Pancreas (tissue), 10 donors: ENCODE measurements around the gene FARP2. TPM values are rescaled to one million over a fixed set of nuclear protein-coding genes. Genes with fewer than 3 reads are reported as not detected.

Experiments
- ATAC-seq, 4 donors: fragments of 200-7000 bp; cut with Tn5 transposase; one replicate each; pipeline versions ENCODE4 v1.8.0 to v1.9.1; 2020; ENCODE audit warnings: mild to moderate bottlenecking in 4 of 4, moderate library complexity in 4 of 4
- DNase-seq, 6 donors: peaks; one replicate each; pipeline ENCODE4 v3.0.0-alpha.2; 2020
- FAIRE-seq: peaks from 2 replicates; lab custom pipeline; 2012; peaks lifted over from hg19 to GRCh38; lab: Jason Lieb, UNC
- H3K27ac ChIP-seq, 4 donors: fragments of 200-600 bp; sonication (generic); 1 replicate in 3 of 4; 2 replicates in 1 of 4; pipeline versions ENCODE4 v1.5.0 to v1.8.0; 2020
- H3K27me3 ChIP-seq, 4 donors: fragments of 200-600 bp; one replicate each; pipeline ENCODE4 v1.8.0; 2021
- H3K36me3 ChIP-seq, 3 donors: fragments of 200-600 bp; sonication (generic) in 1 of 3; one replicate each; pipeline versions ENCODE4 v1.5.0 to v1.8.0; 2020 to 2021
- H3K4me1 ChIP-seq, 3 donors: fragments of 200-600 bp; one replicate each; pipeline ENCODE4 v1.8.0; 2021
- H3K4me3 ChIP-seq, 4 donors: fragments of 200-600 bp; sonication (generic) in 2 of 4; one replicate each; pipeline versions ENCODE4 v1.5.0 to v1.8.0; 2020 to 2021
- H3K9me3 ChIP-seq, 4 donors: fragments of 200-600 bp; one replicate each; pipeline ENCODE4 v1.8.0; 2021
- CTCF ChIP-seq, 4 donors: fragments of 200-600 bp; sonication (generic) in 3 of 4; IDR thresholded peaks; one replicate each; pipeline versions ENCODE4 v1.5.0 to v1.8.0; 2021; ENCODE audit warnings: antibody characterized with exemption in 4 of 4
- WGBS, 2 donors: extraction: QIAGEN DNeasy Blood & Tissue Kit; methylation state at CpG; one replicate each; pipeline ENCODE4 v1.1.7; 2013; 5-methylcytosine and 5-hydroxymethylcytosine counted together
- intact Hi-C, 3 donors: fragments of 100-400 bp; cut with DNase I; formaldehyde crosslinking; loops; one replicate each; pipeline versions ENCODE4 v1.11.1 to v1.14.2; 2022
- polyA plus RNA-seq, 2 donors: library from polyadenylated mRNA; stranded (reverse); fragments of 200-250 nt; gene quantifications; one replicate each; pipeline ENCODE4 v1.2.3, GENCODE V29; 2013
- total RNA-seq, 6 donors: library from RNA; stranded (reverse); fragmentation: NEBNext Ultra II Directional in 4 of 6; extraction: Animal tissue kit (Norgen Biotek cat#: 25700) in 4 of 6; gene quantifications; one replicate each; pipeline versions ENCODE4 v1.2.1 to v1.2.4, GENCODE V29; 2021 to 2023
- donor health status: healthy with polysubstance abuse.
- donor health status: DM: no; HTN: no; CAD: no; lungs with moderate emphysema.
- donor health status: DM: no; HTN: no; CAD: no.
- donor health status: control.
- donor health status: control.
- donor health status: Bipolar disorder and iron deficiency.
- donor health status: DM: yes; HTN: yes; CAD: no.
- donor health status: DM: no; HTN: no; CAD: no.
- donor health status: DM: no; HTN: no; CAD: no.
- donor health status: DM: yes; HTN: yes; CAD: no.

FARP2 gene
- total and polyA plus RNA-seq, 8 donors = 16.9 to 44.9 (median 25.8) TPM

GRCh38 chr2:241489088-241489487, 133.0 kb downstream of the FARP2 start:
- DNase-seq (no peak), FAIRE-seq (no peak), ATAC-seq (no peak)
- no peaks in the 10 kb centered on the region for H3K9me3 ChIP-seq
- WGBS, 2 donors = 71% methylated on average over 3 of the region's 3 CpGs
- intact Hi-C loops = no loop called here
- no peak overlapping the region for H3K27ac ChIP-seq
- no peak overlapping the region for H3K4me3 ChIP-seq
- no peak for TF ChIP-seq CTCF (IDR thresholded peaks at IDR 0.05)
- no peaks in the 10 kb centered on the region for H3K27me3 ChIP-seq
- H3K36me3 ChIP-seq = peaks cover 0 to 12% (median 2%) of the 10 kb centered on the region in 3 donors
- no peaks in the 10 kb centered on the region for H3K4me1 ChIP-seq

- 91 to 94% methylated on average over 15 of the region's 15 CpGs for WGBS, 2 donors
- peak in 2 of 4 donors; percentile 3 to 7 for ATAC-seq
- peaks cover 0 to 18% (median 6%) of the 10 kb centered on the region in 3 donors for H3K36me3 ChIP-seq
- no peak for DNase-seq
- H3K4me1 ChIP-seq = no peaks in the 10 kb centered on the region
- no peaks in the 10 kb centered on the region for H3K27me3 ChIP-seq
- H3K4me3 ChIP-seq = no peak overlapping the region
- no peak overlapping the region for H3K27ac ChIP-seq
- intact Hi-C loops = no loop called here
- H3K9me3 ChIP-seq = no peaks in the 10 kb centered on the region
- no peak for TF ChIP-seq CTCF (IDR thresholded peaks at IDR 0.05)
- no peak for FAIRE-seq
Observed at GRCh38 chr2:241489733-241490680, 133.9 kb downstream of the FARP2 start.

- H3K27ac ChIP-seq = no peak overlapping the region
- intact Hi-C loops = no loop called here
- WGBS, 2 donors = 84 to 88% methylated on average over 16 of the region's 16 CpGs
- peaks cover 0 to 27% (median 6%) of the 10 kb centered on the region in 3 donors for H3K36me3 ChIP-seq
- H3K9me3 ChIP-seq = no peaks in the 10 kb centered on the region
- TF ChIP-seq CTCF (IDR thresholded peaks at IDR 0.05) = no peak
- FAIRE-seq (no peak), DNase-seq (no peak), ATAC-seq (peak in 2 of 4 donors; percentile 2 to 7)
- H3K27me3 ChIP-seq = no peaks in the 10 kb centered on the region
- no peaks in the 10 kb centered on the region for H3K4me1 ChIP-seq
- H3K4me3 ChIP-seq = no peak overlapping the region
Observed at GRCh38 chr2:241490825-241491506, 134.9 kb downstream of the FARP2 start.

GRCh38 chr2:241491549-241492173, 135.6 kb downstream of the FARP2 start:
- Histone ChIP-seq H3K36me3 (peaks cover 0 to 33% (median 6%) of the 10 kb centered on the region in 3 donors), H3K27me3 (no peaks in the 10 kb centered on the region), H3K9me3 (no peaks in the 10 kb centered on the region), H3K4me3 (no peak overlapping the region), H3K4me1 (no peaks in the 10 kb centered on the region), H3K27ac (no peak overlapping the region)
- ATAC-seq (peak in 1 of 4 donors; percentile 17), DNase-seq (no peak), FAIRE-seq (no peak)
- intact Hi-C loops = no loop called here
- WGBS, 2 donors = 83 to 84% methylated on average over 15 of the region's 15 CpGs
- no peak for TF ChIP-seq CTCF (IDR thresholded peaks at IDR 0.05)
